Measurements from ENCODE around the gene TJP3. TPM values are rescaled to one million over a fixed set of nuclear protein-coding genes. Genes with fewer than 3 reads are reported as not detected.

TJP3 gene
- total and polyA plus RNA-seq, 2 experiments from 2014 or later = 23.7 to 49.2 TPM

- TF ChIP-seq EZH2phosphoT487 (IDR thresholded peaks at IDR 0.05; ENCODE audit: low read depth, severe bottlenecking, unreplicated experiment) (no peak), EZH2 (IDR thresholded peaks at IDR 0.05; ENCODE audit: borderline replicate concordance) (no peak), CTCF (IDR thresholded peaks at IDR 0.05; ENCODE audit: poor library complexity) (no peak)
- DNase-seq (ENCODE audit: low spot score) = no peak
- H3K4me3 ChIP-seq = no peak overlapping the region
- no peaks in the 10 kb centered on the region for H3K36me3 ChIP-seq (replicated peaks; ENCODE audit: insufficient read depth, low read depth)
- WGBS (ENCODE audit: low lambda C conversion rate, missing lambda C conversion rate) = 73% methylated on average over 7 of the region's 7 CpGs
- H3K27ac ChIP-seq = no peak overlapping the region
- H3K27me3 ChIP-seq = peaks cover 10% of the 10 kb centered on the region
- H3K79me2 ChIP-seq = no peaks in the 10 kb centered on the region
- no peaks in the 10 kb centered on the region for H3K4me1 ChIP-seq (ENCODE audit: insufficient read depth)
- no peaks in the 10 kb centered on the region for H4K20me1 ChIP-seq (ENCODE audit: insufficient read depth, poor library complexity, severe bottlenecking)
- H3K9me3 ChIP-seq (ENCODE audit: low read depth) = no peaks in the 10 kb centered on the region
- H3K9me2 ChIP-seq (replicated peaks; ENCODE audit: insufficient read depth) = no peaks in the 10 kb centered on the region
- no peak overlapping the region for H2AFZ ChIP-seq
- H3K4me2 ChIP-seq = no peak overlapping the region
Measured at GRCh38 chr19:3790941-3791340, 82.8 kb downstream of the TJP3 start.

GRCh38 chr19:3792114-3792513 lies 83.9 kb downstream of the TJP3 start:
- Histone ChIP-seq H3K79me2 (no peaks in the 10 kb centered on the region), H3K27me3 (peaks cover under 1% of the 10 kb centered on the region), H4K20me1 (ENCODE audit: insufficient read depth, poor library complexity, severe bottlenecking) (no peaks in the 10 kb centered on the region), H3K4me2 (no peak overlapping the region), H3K36me3 (replicated peaks; ENCODE audit: insufficient read depth, low read depth) (no peaks in the 10 kb centered on the region), H3K9me3 (ENCODE audit: low read depth) (no peaks in the 10 kb centered on the region), H3K27ac (no peak overlapping the region), H3K4me1 (ENCODE audit: insufficient read depth) (no peaks in the 10 kb centered on the region), H3K4me3 (no peak overlapping the region), H3K9me2 (replicated peaks; ENCODE audit: insufficient read depth) (no peaks in the 10 kb centered on the region), H2AFZ (no peak overlapping the region)
- no peak for TF ChIP-seq EZH2 (IDR thresholded peaks at IDR 0.05; ENCODE audit: borderline replicate concordance)
- no peak for TF ChIP-seq EZH2phosphoT487 (IDR thresholded peaks at IDR 0.05; ENCODE audit: low read depth, severe bottlenecking, unreplicated experiment)
- TF ChIP-seq CTCF (IDR thresholded peaks at IDR 0.05; ENCODE audit: poor library complexity) = no peak
- WGBS (ENCODE audit: low lambda C conversion rate, missing lambda C conversion rate) = 74% methylated on average over 3 of the region's 3 CpGs
- no peak for DNase-seq (ENCODE audit: low spot score)

- no peak overlapping the region for H3K27ac ChIP-seq
- H3K4me1 ChIP-seq (ENCODE audit: insufficient read depth) = no peaks in the 10 kb centered on the region
- no peak overlapping the region for H3K4me3 ChIP-seq
- WGBS (ENCODE audit: low lambda C conversion rate, missing lambda C conversion rate) = 85% methylated on average over 3 of the region's 3 CpGs
- H3K4me2 ChIP-seq = no peak overlapping the region
- H3K79me2 ChIP-seq = no peaks in the 10 kb centered on the region
- H3K9me2 ChIP-seq (replicated peaks; ENCODE audit: insufficient read depth) = no peaks in the 10 kb centered on the region
- TF ChIP-seq EZH2phosphoT487 (IDR thresholded peaks at IDR 0.05; ENCODE audit: low read depth, severe bottlenecking, unreplicated experiment) (no peak), CTCF (IDR thresholded peaks at IDR 0.05; ENCODE audit: poor library complexity) (no peak), EZH2 (IDR thresholded peaks at IDR 0.05; ENCODE audit: borderline replicate concordance) (no peak)
- H3K27me3 ChIP-seq = no peaks in the 10 kb centered on the region
- H2AFZ ChIP-seq = no peak overlapping the region
- no peak for DNase-seq (ENCODE audit: low spot score)
- no peaks in the 10 kb centered on the region for H3K9me3 ChIP-seq (ENCODE audit: low read depth)
- H4K20me1 ChIP-seq (ENCODE audit: insufficient read depth, poor library complexity, severe bottlenecking) = no peaks in the 10 kb centered on the region
- no peaks in the 10 kb centered on the region for H3K36me3 ChIP-seq (replicated peaks; ENCODE audit: insufficient read depth, low read depth)
Measured at GRCh38 chr19:3793799-3794198, 85.6 kb downstream of the TJP3 start.

GRCh38 chr19:3796358-3796757 lies 88.2 kb downstream of the TJP3 start:
- Histone ChIP-seq H4K20me1 (ENCODE audit: insufficient read depth, poor library complexity, severe bottlenecking) (no peaks in the 10 kb centered on the region), H3K9me2 (replicated peaks; ENCODE audit: insufficient read depth) (no peaks in the 10 kb centered on the region), H3K4me3 (no peak overlapping the region), H2AFZ (no peak overlapping the region), H3K36me3 (replicated peaks; ENCODE audit: insufficient read depth, low read depth) (no peaks in the 10 kb centered on the region), H3K4me1 (ENCODE audit: insufficient read depth) (no peaks in the 10 kb centered on the region), H3K27ac (no peak overlapping the region), H3K79me2 (no peaks in the 10 kb centered on the region), H3K4me2 (no peak overlapping the region), H3K27me3 (peaks cover 22% of the 10 kb centered on the region), H3K9me3 (ENCODE audit: low read depth) (no peaks in the 10 kb centered on the region)
- TF ChIP-seq EZH2phosphoT487 (IDR thresholded peaks at IDR 0.05; ENCODE audit: low read depth, severe bottlenecking, unreplicated experiment) = no peak
- no peak for TF ChIP-seq CTCF (IDR thresholded peaks at IDR 0.05; ENCODE audit: poor library complexity)
- no peak for DNase-seq (ENCODE audit: low spot score)
- 89% methylated on average over 2 of the region's 2 CpGs for WGBS (ENCODE audit: low lambda C conversion rate, missing lambda C conversion rate)

All from hepatocyte (in vitro differentiated cells).